ENCODE results near the gene EPHA2. TPM values are rescaled to one million over a fixed set of nuclear protein-coding genes. Genes with fewer than 3 reads are reported as not detected.

The EPHA2 gene
- total RNA-seq, 2 experiments from 2014 or later, result 0.15 TPM; not detected in 1

- no peaks in the 10 kb centered on the region for H3K36me3 ChIP-seq (ENCODE audit: insufficient read depth, low read length)
- no peak overlapping the region for H3K4me2 ChIP-seq (ENCODE audit: low read length)
- no peaks in the 10 kb centered on the region for H3K4me1 ChIP-seq (ENCODE audit: insufficient read depth, low read length, poor library complexity, severe bottlenecking)
- H2AFZ ChIP-seq (ENCODE audit: low read length), result no peak overlapping the region
- H3K27ac ChIP-seq (ENCODE audit: low read depth, low read length, poor library complexity, severe bottlenecking), result no peak overlapping the region
- H4K20me1 ChIP-seq (ENCODE audit: insufficient read depth, low read length), result no peaks in the 10 kb centered on the region
- ChIA-PET POLR2A (no interaction called here), CTCF (ENCODE audit: unreplicated experiment) (no interaction called here)
- H3K79me2 ChIP-seq (ENCODE audit: insufficient read depth, low read depth, low read length), result no peaks in the 10 kb centered on the region
- no peaks in the 10 kb centered on the region for H3K9me3 ChIP-seq (ENCODE audit: low read length)
- DNase-seq (ENCODE audit: low spot score), result no peak
- intact Hi-C loops (cut with micrococcal nuclease; ENCODE audit: unreplicated experiment), result no loop called here
- no TSS peak for BruUV-seq (replicated peaks)
- TF ChIP-seq EZH2phosphoT487 (IDR thresholded peaks at IDR 0.05; ENCODE audit: borderline replicate concordance, low read depth, low read length), result no peak
- TF ChIP-seq CTCF (conservative IDR thresholded peaks at IDR 0.05; ENCODE audit: low read length), result no peak
- no peaks in the 10 kb centered on the region for H3K9me2 ChIP-seq (ENCODE audit: insufficient read depth, low read length)
- H3K4me3 ChIP-seq (ENCODE audit: low read depth, low read length, poor library complexity, severe bottlenecking), result no peak overlapping the region
Measured at GRCh38 chr1:16174261-16174868, 18.5 kb upstream of the EPHA2 start.

GRCh38 chr1:16173447-16174260 lies 17.8 kb upstream of the EPHA2 start:
- POLR2A ChIA-PET, result interaction anchor here (0.7 kb wide), 1 partner anchor 95 kb away, joined by 4 read pairs; no protein-coding TSS in a partner anchor
- no peak overlapping the region for H3K4me2 ChIP-seq (ENCODE audit: low read length)
- H3K9me3 ChIP-seq (ENCODE audit: low read length), result no peaks in the 10 kb centered on the region
- H2AFZ ChIP-seq (ENCODE audit: low read length), result no peak overlapping the region
- TF ChIP-seq CTCF (conservative IDR thresholded peaks at IDR 0.05; ENCODE audit: low read length), result no peak
- TF ChIP-seq EZH2phosphoT487 (IDR thresholded peaks at IDR 0.05; ENCODE audit: borderline replicate concordance, low read depth, low read length), result no peak
- H4K20me1 ChIP-seq (ENCODE audit: insufficient read depth, low read length), result no peaks in the 10 kb centered on the region
- H3K9me2 ChIP-seq (ENCODE audit: insufficient read depth, low read length), result no peaks in the 10 kb centered on the region
- no peak overlapping the region for H3K4me3 ChIP-seq (ENCODE audit: low read depth, low read length, poor library complexity, severe bottlenecking)
- BruUV-seq (replicated peaks), result no TSS peak
- CTCF ChIA-PET (ENCODE audit: unreplicated experiment), result no interaction called here
- intact Hi-C loops (cut with micrococcal nuclease; ENCODE audit: unreplicated experiment), result no loop called here
- DNase-seq (ENCODE audit: low spot score), result no peak
- no peak overlapping the region for H3K27ac ChIP-seq (ENCODE audit: low read depth, low read length, poor library complexity, severe bottlenecking)
- H3K36me3 ChIP-seq (ENCODE audit: insufficient read depth, low read length), result no peaks in the 10 kb centered on the region
- H3K4me1 ChIP-seq (ENCODE audit: insufficient read depth, low read length, poor library complexity, severe bottlenecking), result peaks cover 6% of the 10 kb centered on the region
- H3K79me2 ChIP-seq (ENCODE audit: insufficient read depth, low read depth, low read length), result no peaks in the 10 kb centered on the region

GRCh38 chr1:16172964-16173446 lies 17.1 kb upstream of the EPHA2 start:
- ChIA-PET POLR2A (interaction anchor here (0.7 kb wide), 2 partner anchors 95 to 165 kb away, joined by 4 to 5 read pairs; no protein-coding TSS in a partner anchor), CTCF (ENCODE audit: unreplicated experiment) (no interaction called here)
- H3K4me1 ChIP-seq (ENCODE audit: insufficient read depth, low read length, poor library complexity, severe bottlenecking), result peaks cover 12% of the 10 kb centered on the region
- no peak for DNase-seq (ENCODE audit: low spot score)
- H2AFZ ChIP-seq (ENCODE audit: low read length), result no peak overlapping the region
- no peaks in the 10 kb centered on the region for H3K79me2 ChIP-seq (ENCODE audit: insufficient read depth, low read depth, low read length)
- BruUV-seq (replicated peaks), result no TSS peak
- intact Hi-C loops (cut with micrococcal nuclease; ENCODE audit: unreplicated experiment), result no loop called here
- H3K4me2 ChIP-seq (ENCODE audit: low read length), result no peak overlapping the region
- TF ChIP-seq CTCF (conservative IDR thresholded peaks at IDR 0.05; ENCODE audit: low read length) (no peak), EZH2phosphoT487 (IDR thresholded peaks at IDR 0.05; ENCODE audit: borderline replicate concordance, low read depth, low read length) (no peak)
- no peak overlapping the region for H3K27ac ChIP-seq (ENCODE audit: low read depth, low read length, poor library complexity, severe bottlenecking)
- H4K20me1 ChIP-seq (ENCODE audit: insufficient read depth, low read length), result no peaks in the 10 kb centered on the region
- no peaks in the 10 kb centered on the region for H3K36me3 ChIP-seq (ENCODE audit: insufficient read depth, low read length)
- no peak overlapping the region for H3K4me3 ChIP-seq (ENCODE audit: low read depth, low read length, poor library complexity, severe bottlenecking)
- no peaks in the 10 kb centered on the region for H3K9me3 ChIP-seq (ENCODE audit: low read length)
- no peaks in the 10 kb centered on the region for H3K9me2 ChIP-seq (ENCODE audit: insufficient read depth, low read length)

Data from OCI-LY7 (cell line).